ENCODE data around the gene UQCR10. TPM values are rescaled to one million over a fixed set of nuclear protein-coding genes. Genes with fewer than 3 reads are reported as not detected.

Gene UQCR10
- total RNA-seq, 1 donor from 2014 or later, result 65.8 TPM

DNA sequence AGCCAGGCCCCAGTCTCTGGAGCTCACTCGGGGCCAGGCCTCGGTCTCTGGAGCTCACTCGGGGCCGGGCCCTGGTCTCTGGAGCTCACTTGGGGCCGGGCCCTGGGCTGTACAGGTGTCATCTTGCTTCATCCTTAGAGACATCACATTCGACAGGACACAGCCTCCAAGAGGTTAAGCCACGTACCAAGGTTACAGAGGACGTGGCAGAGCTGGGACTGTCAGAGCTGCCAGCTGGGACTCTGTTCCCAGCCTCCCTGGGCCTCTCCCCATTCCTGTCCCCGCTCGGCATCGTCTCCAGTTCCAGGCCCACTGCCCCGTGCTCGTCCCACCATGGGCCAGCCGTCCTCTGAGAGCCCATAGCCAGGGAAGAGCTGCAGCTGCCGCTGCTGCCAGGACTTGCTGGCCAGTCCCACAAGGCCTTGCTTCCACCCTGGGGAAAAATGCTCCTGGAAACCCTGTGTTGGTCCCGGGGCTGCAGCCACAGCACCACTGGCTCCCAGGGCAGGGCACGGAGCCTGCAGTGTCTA is 27.8 kb upstream of the UQCR10 start:
- Histone ChIP-seq H3K4me1 (peaks cover 2% of the 10 kb centered on the region), H3K36me3 (peaks cover 0 to 5% of the 10 kb centered on the region in 2 donors), H3K27ac (no peak overlapping the region), H3K4me3 (no peak overlapping the region), H3K9me3 (no peaks in the 10 kb centered on the region), H3K27me3 (no peaks in the 10 kb centered on the region)
- DNase-seq (ENCODE audit: extremely low spot score in 2 of 2), result no peak
- intact Hi-C loops (cut with DNase I), result no loop called here
- TF ChIP-seq POLR2A (IDR thresholded peaks at IDR 0.05), result no peak
- TF ChIP-seq, protein P1, sequence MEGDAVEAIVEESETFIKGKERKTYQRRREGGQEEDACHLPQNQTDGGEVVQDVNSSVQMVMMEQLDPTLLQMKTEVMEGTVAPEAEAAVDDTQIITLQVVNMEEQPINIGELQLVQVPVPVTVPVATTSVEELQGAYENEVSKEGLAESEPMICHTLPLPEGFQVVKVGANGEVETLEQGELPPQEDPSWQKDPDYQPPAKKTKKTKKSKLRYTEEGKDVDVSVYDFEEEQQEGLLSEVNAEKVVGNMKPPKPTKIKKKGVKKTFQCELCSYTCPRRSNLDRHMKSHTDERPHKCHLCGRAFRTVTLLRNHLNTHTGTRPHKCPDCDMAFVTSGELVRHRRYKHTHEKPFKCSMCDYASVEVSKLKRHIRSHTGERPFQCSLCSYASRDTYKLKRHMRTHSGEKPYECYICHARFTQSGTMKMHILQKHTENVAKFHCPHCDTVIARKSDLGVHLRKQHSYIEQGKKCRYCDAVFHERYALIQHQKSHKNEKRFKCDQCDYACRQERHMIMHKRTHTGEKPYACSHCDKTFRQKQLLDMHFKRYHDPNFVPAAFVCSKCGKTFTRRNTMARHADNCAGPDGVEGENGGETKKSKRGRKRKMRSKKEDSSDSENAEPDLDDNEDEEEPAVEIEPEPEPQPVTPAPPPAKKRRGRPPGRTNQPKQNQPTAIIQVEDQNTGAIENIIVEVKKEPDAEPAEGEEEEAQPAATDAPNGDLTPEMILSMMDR (IDR thresholded peaks at IDR 0.05), result no peak
- no peak for TF ChIP-seq POLR2AphosphoS5 (IDR thresholded peaks at IDR 0.05; ENCODE audit: insufficient read depth in 1 of 2, low read depth in 1 of 2)

DNA sequence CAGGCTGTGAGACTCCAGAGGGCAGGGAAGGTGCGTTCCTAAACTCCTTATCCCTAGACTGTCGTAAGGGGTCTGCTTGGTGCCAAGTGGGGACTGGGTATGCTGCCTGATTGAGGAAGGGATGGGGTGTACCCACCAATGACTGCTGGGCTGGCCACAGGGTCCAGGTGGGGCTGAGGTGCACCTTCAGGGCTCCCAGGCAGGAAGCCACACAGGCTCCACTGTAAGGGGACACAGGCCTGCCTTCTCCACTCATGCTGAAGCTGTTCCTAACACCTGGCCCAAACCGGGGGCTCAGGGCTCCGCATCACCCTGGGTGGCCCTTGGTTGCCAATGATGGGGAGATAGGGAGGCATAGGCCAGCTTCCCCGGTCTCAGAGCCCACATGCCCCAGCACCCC is 27.0 kb upstream of the UQCR10 start:
- H3K9me3 ChIP-seq, result no peaks in the 10 kb centered on the region
- no peaks in the 10 kb centered on the region for H3K27me3 ChIP-seq
- peaks cover 10% of the 10 kb centered on the region for H3K4me1 ChIP-seq
- DNase-seq (ENCODE audit: extremely low spot score in 2 of 2), result no peak
- no peak overlapping the region for H3K27ac ChIP-seq
- peaks cover 0 to 5% of the 10 kb centered on the region in 2 donors for H3K36me3 ChIP-seq
- no peak overlapping the region for H3K4me3 ChIP-seq
- no peak for TF ChIP-seq POLR2A (IDR thresholded peaks at IDR 0.05)
- TF ChIP-seq POLR2AphosphoS5 (IDR thresholded peaks at IDR 0.05; ENCODE audit: insufficient read depth in 1 of 2, low read depth in 1 of 2), result no peak
- TF ChIP-seq, protein P1 (IDR thresholded peaks at IDR 0.05), result no peak
- intact Hi-C loops (cut with DNase I), result no loop called here

DNA sequence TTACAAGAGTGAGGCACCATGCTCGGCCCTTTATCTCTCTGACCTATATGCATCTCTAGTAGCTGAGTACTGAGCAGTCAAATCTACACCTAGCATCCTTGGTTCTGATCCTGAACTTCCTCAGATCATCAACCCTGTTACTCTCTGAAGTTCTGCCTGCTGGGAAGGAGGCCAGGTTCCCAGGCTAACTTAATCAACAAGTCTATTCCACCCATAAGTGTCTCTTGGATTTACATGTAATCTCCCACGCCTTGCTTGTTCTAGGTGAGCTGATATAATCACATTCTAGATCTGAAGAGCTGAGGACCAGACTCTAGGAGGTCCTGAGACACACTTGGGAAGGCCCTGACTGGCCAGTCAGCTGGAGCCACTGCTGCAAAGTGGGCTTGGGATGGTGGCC is 25.2 kb upstream of the UQCR10 start:
- intact Hi-C loops (cut with DNase I), result no loop called here
- TF ChIP-seq, protein P1 (IDR thresholded peaks at IDR 0.05), result no peak
- TF ChIP-seq POLR2AphosphoS5 (IDR thresholded peaks at IDR 0.05; ENCODE audit: insufficient read depth in 1 of 2, low read depth in 1 of 2) (no peak), POLR2A (IDR thresholded peaks at IDR 0.05) (no peak)
- Histone ChIP-seq H3K27ac (no peak overlapping the region), H3K27me3 (no peaks in the 10 kb centered on the region), H3K4me3 (no peak overlapping the region), H3K4me1 (peaks cover 15% of the 10 kb centered on the region), H3K9me3 (no peaks in the 10 kb centered on the region), H3K36me3 (peaks cover 0 to 9% of the 10 kb centered on the region in 2 donors)
- DNase-seq (ENCODE audit: extremely low spot score in 2 of 2), result no peak

DNA sequence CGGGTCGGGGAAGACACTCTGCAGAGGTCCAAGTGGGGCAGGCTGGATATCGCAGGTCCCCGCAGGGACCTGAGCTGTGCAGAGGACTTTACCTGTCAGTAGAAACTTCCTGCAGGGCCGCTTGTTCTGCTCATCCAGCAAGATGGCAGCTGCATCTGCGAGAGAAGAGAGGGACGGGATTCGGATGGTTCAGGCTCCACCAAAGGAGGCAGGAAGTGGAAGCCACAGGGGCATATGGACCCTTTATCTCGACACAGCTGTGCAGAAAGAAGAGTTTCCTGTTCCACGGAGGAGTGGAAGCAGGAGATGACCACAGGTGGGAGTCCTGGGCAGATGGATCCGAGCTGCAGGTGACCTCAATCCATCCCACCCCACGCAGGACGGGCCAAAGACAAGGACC is 24.8 kb upstream of the UQCR10 start:
- Histone ChIP-seq H3K27ac (no peak overlapping the region), H3K27me3 (no peaks in the 10 kb centered on the region), H3K9me3 (no peaks in the 10 kb centered on the region), H3K4me3 (no peak overlapping the region), H3K36me3 (peaks cover 0 to 9% of the 10 kb centered on the region in 2 donors), H3K4me1 (peaks cover 15% of the 10 kb centered on the region)
- intact Hi-C loops (cut with DNase I), result no loop called here
- DNase-seq (ENCODE audit: extremely low spot score in 2 of 2), result no peak
- TF ChIP-seq POLR2AphosphoS5 (IDR thresholded peaks at IDR 0.05; ENCODE audit: insufficient read depth in 1 of 2, low read depth in 1 of 2) (no peak), POLR2A (IDR thresholded peaks at IDR 0.05) (no peak)
- TF ChIP-seq, protein P1 (IDR thresholded peaks at IDR 0.05), result no peak

DNA sequence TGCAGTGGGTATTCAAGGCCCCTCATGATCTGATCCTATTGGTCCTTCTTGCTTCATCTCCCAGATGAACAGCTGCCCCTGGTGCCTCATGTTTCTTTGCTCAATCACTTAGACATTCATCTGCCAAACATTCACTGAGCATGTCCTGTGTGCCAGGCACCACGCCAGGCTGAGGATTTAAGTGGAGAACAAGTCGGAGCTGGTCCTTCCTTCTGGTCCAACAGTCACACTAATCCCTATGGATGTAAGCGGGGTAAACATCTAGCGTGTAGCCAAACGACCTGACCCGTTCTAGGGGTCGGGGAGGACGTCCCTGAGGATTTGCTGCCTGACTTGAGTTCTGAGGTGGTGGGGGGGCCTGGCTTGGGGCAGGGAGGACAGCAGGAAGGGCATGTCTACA is 22.3 kb upstream of the UQCR10 start:
- H3K4me1 ChIP-seq, result peaks cover 15% of the 10 kb centered on the region
- no peak overlapping the region for H3K27ac ChIP-seq
- peak in 1 of 2 donors; percentile 97 for DNase-seq (ENCODE audit: extremely low spot score in 2 of 2)
- no peaks in the 10 kb centered on the region for H3K9me3 ChIP-seq
- intact Hi-C loops (cut with DNase I), result no loop called here
- peaks cover 0 to 9% of the 10 kb centered on the region in 2 donors for H3K36me3 ChIP-seq
- TF ChIP-seq POLR2AphosphoS5 (IDR thresholded peaks at IDR 0.05; ENCODE audit: insufficient read depth in 1 of 2, low read depth in 1 of 2) (peak in 1 of 2 donors; percentile 85), POLR2A (IDR thresholded peaks at IDR 0.05) (no peak)
- no peaks in the 10 kb centered on the region for H3K27me3 ChIP-seq
- H3K4me3 ChIP-seq, result no peak overlapping the region
